Activated CD4-positive, alpha-beta memory T cell treated with anti-CD3 and anti-CD28 coated beads for 36 hours (primary cell): Measurements from ENCODE around the gene SEMA3A. TPM values are rescaled to one million over a fixed set of nuclear protein-coding genes. Genes with fewer than 3 reads are reported as not detected.

Source experiments
- CTCF ChIA-PET: fragments of 350-600 bp; sonication (Branson Sonifier 250); formaldehyde crosslinking; loops from one replicate; lab custom pipeline; 2021; ENCODE audit warnings: antibody characterized with exemption, inconsistent platforms; lab: Charles Lee
- POLR2A ChIA-PET: fragments of 350-600 bp; sonication (Branson Sonifier 250); formaldehyde crosslinking; loops from one replicate; lab custom pipeline; 2021; ENCODE audit warnings: antibody characterized with exemption; lab: Charles Lee
- DNase-seq: peaks from one replicate; pipeline ENCODE4 v3.0.0-alpha.2; 2020
- H3K27ac Mint-ChIP-seq: one replicate; pipeline ENCODE4 v1.8.0; 2021; ENCODE audit warnings: mixed read lengths
- H3K27me3 Mint-ChIP-seq: one replicate; pipeline ENCODE4 v1.8.0; 2021; ENCODE audit warnings: mixed read lengths
- H3K36me3 Mint-ChIP-seq: one replicate; pipeline ENCODE4 v1.8.0; 2021; ENCODE audit warnings: mixed read lengths
- H3K4me1 Mint-ChIP-seq: one replicate; pipeline ENCODE4 v1.8.0; 2021; ENCODE audit warnings: low read depth, mixed read lengths
- H3K4me3 Mint-ChIP-seq: one replicate; pipeline ENCODE4 v1.8.0; 2021; ENCODE audit warnings: mild to moderate bottlenecking, mixed read lengths
- H3K9me3 Mint-ChIP-seq: one replicate; pipeline ENCODE4 v1.8.0; 2021; ENCODE audit warnings: mixed read lengths
- intact Hi-C: fragments of 100-400 bp; cut with micrococcal nuclease; formaldehyde crosslinking; loops from one replicate; pipeline ENCODE4 v1.15.1; 2023
- total RNA-seq, 2 experiments: library from RNA; stranded (reverse); gene quantifications; one replicate each; pipeline ENCODE4 v1.2.3, GENCODE V29; 2021

The SEMA3A gene
- total RNA-seq, 2 experiments from 2014 or later = 0.59 to 0.75 TPM

GRCh38 chr7:83921271-83921940, 273.2 kb downstream of the SEMA3A start:
- H3K9me3 Mint-ChIP-seq = peaks cover 2% of the 10 kb centered on the region
- intact Hi-C loops = no loop called here
- H3K27me3 Mint-ChIP-seq = no peaks in the 10 kb centered on the region
- CTCF ChIA-PET = no interaction called here
- POLR2A ChIA-PET = no interaction called here
- H3K36me3 Mint-ChIP-seq = no peaks in the 10 kb centered on the region
- no peak overlapping the region for H3K4me3 Mint-ChIP-seq
- H3K4me1 Mint-ChIP-seq = no peaks in the 10 kb centered on the region
- DNase-seq = no peak
- no peak overlapping the region for H3K27ac Mint-ChIP-seq

GRCh38 chr7:83918142-83918541, 276.4 kb downstream of the SEMA3A start:
- intact Hi-C loops = no loop called here
- CTCF ChIA-PET = no interaction called here
- H3K9me3 Mint-ChIP-seq = peaks cover 4% of the 10 kb centered on the region
- no peaks in the 10 kb centered on the region for H3K4me1 Mint-ChIP-seq
- H3K27ac Mint-ChIP-seq = no peak overlapping the region
- POLR2A ChIA-PET = no interaction called here
- no peak for DNase-seq
- no peaks in the 10 kb centered on the region for H3K36me3 Mint-ChIP-seq
- H3K27me3 Mint-ChIP-seq = no peaks in the 10 kb centered on the region
- H3K4me3 Mint-ChIP-seq = no peak overlapping the region

- ChIA-PET POLR2A (no interaction called here), CTCF (no interaction called here)
- Mint-ChIP-seq H3K27ac (no peak overlapping the region), H3K27me3 (no peaks in the 10 kb centered on the region), H3K36me3 (no peaks in the 10 kb centered on the region), H3K4me1 (no peaks in the 10 kb centered on the region), H3K4me3 (no peak overlapping the region), H3K9me3 (peaks cover 4% of the 10 kb centered on the region)
- no peak for DNase-seq
- intact Hi-C loops = no loop called here
Observed at GRCh38 chr7:83913174-83913573, 281.4 kb downstream of the SEMA3A start.

GRCh38 chr7:83908526-83908925, 286.1 kb downstream of the SEMA3A start:
- CTCF ChIA-PET = no interaction called here
- Mint-ChIP-seq H3K27me3 (no peaks in the 10 kb centered on the region), H3K27ac (no peak overlapping the region), H3K4me1 (no peaks in the 10 kb centered on the region), H3K9me3 (peaks cover 4% of the 10 kb centered on the region), H3K36me3 (no peaks in the 10 kb centered on the region), H3K4me3 (no peak overlapping the region)
- no peak for DNase-seq
- POLR2A ChIA-PET = no interaction called here
- intact Hi-C loops = no loop called here
